ENCODE data around the gene APLP2.
A peak's percentile ranks its signal among the peaks of the same experiment; 100 is the strongest.
"Not testable (repeated sequence)": the region's sequence is repeated elsewhere in the genome, so short reads cannot be mapped to it uniquely, and the experiment has no call there.

APLP2 gene

DNA sequence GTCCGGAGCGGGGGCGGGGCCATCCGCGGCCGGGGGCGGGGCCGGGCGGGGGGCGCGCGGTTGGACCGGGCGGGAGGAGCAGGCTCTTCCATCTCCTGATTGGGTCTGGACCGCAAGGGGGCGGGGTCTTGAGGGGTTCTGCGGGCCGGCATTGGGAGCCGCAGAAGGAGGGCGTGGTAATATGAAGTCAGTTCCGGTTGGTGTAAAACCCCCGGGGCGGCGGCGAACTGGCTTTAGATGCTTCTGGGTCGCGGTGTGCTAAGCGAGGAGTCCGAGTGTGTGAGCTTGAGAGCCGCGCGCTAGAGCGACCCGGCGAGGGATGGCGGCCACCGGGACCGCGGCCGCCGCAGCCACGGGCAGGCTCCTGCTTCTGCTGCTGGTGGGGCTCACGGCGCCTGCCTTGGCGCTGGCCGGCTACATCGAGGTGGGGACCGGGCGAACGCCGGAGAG is at the start of gene APLP2:
Gene APLP2, plus strand, starts transcription at position 236 of the 450 bp plus-strand sequence. Its CDS starts 84 bp downstream, at position 320.
- DNase-seq (ENCODE audit: low read depth in 1 of 2, low spot score in 1 of 2): peak; percentile 87 to 97

DNA sequence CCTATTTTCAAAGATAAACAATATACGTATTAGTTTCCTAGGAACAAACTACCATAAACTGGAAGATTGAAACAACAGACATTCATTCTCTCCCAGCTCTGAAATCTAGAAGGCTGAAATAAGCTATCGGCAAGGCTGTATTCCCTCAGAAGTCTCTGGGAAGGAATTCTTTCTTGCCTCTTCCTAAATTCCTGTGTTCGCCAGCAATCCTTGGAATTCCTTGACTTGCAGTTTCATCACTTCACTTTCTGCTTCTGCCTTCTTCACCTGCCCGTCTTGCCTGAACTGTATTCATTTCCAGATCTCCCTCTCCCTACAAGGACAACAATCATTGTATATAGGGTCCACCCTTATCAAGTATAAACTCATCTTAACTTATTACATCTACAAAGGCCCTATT is 49.4 kb upstream of the APLP2 start:
- no peak for DNase-seq (ENCODE audit: low read depth in 1 of 2, low spot score in 1 of 2)

DNA sequence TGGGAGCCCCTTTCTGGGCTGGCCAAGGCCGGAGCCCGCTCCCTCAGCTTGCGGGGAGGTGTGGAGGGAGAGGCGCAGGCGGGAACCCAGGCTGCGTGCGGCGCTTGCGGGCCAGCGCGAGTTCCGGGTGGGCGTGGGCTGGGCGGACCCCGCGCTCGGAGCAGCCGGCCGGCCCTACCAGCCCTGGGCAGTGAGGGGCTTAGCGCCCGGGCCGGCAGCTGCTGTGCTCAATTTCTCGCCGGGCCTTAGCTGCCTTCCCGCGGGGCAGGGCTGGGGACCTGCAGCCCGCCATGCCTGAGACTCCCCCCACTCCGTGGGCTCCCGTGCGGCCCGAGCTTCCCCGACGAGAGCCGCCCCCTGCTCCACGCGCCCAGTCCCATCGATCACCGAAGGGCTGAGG is 48.1 kb upstream of the APLP2 start:
- not testable (repeated sequence) for DNase-seq (ENCODE audit: low read depth in 1 of 2, low spot score in 1 of 2)

DNA sequence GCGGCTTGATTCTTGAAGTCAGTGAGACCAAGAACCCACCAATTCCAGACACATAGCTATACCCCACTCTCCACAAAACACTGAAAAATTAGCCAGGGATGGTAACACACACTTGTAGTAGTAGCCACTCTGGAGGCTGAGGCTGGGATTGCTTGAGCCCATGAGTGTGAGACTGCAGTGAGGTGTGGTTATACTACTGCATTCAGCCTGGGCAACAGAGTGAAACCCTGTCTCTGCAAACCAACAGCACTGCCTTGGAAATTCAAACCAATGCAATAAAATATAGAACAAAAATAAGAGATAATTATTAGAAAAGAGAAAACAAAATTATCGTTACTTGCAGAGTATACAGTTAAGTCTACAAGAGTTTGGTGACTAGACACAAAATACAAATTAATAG is 46.9 kb upstream of the APLP2 start:
- no peak for DNase-seq (ENCODE audit: low read depth in 1 of 2, low spot score in 1 of 2)

DNA sequence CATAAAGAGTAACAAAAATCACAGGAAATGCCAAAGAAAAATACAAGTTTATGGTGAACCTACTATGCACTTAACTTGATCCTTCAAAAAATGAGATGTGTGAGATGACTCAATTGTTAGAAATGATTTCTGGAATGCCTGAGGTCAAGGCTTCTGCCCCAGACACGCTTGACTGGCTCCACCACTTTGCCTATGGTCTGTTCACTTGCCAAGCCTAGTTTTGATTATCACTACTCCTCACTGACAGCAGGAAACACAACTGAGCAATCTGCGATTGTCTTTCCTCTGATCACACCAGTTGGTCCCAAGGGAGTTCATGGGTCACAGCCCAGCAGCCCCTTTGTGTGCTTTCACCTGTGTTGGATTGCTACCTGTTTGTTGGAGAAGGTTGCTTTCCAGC is 46.5 kb upstream of the APLP2 start:
- no peak for DNase-seq (ENCODE audit: low read depth in 1 of 2, low spot score in 1 of 2)

DNA sequence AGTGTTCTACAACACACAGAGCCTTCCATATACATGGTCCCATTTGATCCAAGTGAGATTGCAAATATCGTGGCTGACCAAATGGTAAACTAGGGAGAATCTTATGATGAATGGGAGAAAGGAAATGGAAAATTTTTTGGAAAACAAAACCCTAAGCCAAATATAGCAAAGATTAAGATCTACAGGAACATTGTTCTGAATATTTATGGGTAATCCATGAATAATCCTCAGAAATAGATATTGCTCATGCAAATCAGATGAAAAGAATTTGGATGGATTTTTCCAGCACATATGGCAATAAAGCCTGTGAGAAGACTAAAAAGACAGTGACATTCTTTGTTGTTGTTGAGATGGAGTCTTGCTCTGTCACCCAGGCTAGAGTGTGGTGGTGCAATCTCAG is 45.3 kb upstream of the APLP2 start:
- no peak for DNase-seq (ENCODE audit: low read depth in 1 of 2, low spot score in 1 of 2)

DNA sequence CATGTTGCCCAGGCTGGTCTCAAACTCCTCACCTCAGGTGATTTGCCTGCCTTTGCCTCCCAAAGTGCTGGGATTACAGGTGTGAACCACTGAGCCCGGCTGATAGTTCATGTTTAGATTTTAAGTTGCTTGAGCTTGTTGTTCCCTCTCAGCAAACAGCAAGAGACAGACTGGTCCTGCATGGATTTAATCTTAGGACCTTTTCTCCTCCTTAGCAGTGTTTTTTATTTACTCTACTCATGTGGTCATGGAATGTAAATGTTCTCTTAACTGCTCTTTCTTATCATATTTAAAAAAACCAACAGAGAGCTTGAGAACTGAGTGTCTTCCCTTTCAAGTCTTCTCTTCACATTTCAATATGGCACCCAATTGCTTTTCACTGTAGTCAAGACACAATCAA is 44.3 kb upstream of the APLP2 start:
- DNase-seq (ENCODE audit: low read depth in 1 of 2, low spot score in 1 of 2): no peak

DNA sequence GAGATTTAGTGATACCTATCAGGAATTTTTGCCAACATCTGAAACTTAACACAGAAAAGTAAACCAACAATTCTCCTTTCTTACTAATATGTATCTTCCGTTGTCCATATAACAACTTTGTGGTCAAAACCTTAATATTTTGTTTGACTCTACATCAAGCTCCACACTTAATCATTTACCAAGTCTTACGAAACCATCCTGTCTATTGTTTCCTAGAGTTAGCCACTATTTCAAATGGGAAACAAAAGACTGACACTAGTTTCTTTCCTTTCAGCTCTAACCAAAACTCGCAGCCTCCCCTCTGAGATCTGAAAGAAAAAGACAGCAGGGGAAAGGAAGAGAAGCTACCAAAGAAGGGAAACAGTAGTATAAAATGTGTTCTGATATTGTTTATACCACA is 40.6 kb upstream of the APLP2 start:
- no peak for DNase-seq (ENCODE audit: low read depth in 1 of 2, low spot score in 1 of 2)

DNA sequence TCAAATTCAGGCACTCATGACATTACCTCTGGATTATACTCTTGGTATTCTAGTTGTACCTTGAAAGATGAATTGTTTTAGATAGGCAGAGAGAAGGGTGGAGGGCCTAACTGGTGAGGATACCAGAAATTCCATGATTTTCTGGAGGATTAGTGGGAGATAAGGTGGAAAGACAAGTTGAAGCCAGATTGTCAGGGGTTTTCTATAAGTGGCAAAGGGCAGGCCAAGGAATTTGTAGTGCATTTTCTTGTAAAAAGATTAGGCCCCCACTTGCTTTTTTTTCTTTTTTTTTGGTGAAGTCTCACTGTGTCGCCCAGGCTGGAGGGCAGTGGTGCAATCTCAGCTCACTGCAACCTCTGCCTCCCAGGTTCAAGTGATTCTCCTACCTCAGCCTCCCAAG is 38.6 kb upstream of the APLP2 start:
- no peak for DNase-seq (ENCODE audit: low read depth in 1 of 2, low spot score in 1 of 2)

DNA sequence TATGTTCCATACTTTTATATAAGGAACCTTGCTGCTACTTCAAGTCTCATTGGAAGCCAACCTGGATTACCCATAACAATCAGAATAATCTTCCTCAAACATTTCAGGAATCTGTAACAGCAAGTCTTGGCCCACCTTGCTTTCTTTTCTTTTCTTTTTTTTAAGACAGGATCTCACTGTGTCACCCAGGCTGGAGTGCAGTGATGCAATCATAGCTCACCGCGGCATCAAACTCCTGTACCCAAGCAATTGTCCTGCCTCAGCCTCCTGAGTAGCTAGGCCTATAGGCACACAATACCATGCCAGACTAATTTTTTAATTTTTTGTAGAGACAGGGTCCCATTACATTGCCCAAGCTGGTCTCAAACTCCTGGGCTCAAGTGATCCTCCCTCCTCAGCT is 37.7 kb upstream of the APLP2 start:
- no peak for DNase-seq (ENCODE audit: low read depth in 1 of 2, low spot score in 1 of 2)

DNA sequence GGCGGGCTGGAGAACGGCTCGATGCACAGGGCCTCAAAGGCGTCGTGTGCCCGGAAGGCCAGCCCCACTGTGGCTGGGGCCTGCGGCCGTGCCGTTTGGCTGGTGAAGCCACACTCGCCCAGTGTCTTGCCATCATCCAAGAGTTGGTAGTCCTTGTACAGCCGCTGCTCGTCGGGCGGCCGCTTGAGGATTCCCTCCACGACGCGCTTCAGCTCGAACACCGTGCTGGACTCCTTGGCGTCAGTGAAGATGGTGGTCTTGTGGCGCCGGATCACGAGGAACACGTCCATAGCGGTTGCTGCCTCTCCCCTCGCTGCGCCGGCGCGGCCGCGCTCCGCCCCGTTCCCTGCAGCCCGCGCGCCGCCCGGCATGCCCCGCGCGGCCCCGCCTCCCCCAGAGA is 36.8 kb upstream of the APLP2 start:
- no peak for DNase-seq (ENCODE audit: low read depth in 1 of 2, low spot score in 1 of 2)

DNA sequence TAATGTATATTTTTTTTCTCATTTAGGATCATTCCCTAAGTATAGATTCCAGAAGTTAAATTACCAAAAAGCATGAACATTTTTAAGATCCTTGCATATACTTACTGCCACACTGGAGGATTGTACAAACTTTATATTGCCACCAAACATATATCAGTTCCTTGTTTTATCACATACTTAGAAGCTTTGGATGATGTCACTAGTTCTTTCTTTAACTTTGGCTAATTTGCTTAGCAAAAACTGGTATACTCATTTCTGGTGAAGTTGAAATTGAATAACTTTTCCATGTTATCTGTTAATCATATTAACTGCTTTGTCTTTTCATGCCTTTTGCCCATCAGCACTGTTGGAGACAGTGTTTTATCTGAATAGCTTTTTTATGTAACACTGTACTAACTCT is 35.5 kb upstream of the APLP2 start:
- no peak for DNase-seq (ENCODE audit: low read depth in 1 of 2, low spot score in 1 of 2)

DNA sequence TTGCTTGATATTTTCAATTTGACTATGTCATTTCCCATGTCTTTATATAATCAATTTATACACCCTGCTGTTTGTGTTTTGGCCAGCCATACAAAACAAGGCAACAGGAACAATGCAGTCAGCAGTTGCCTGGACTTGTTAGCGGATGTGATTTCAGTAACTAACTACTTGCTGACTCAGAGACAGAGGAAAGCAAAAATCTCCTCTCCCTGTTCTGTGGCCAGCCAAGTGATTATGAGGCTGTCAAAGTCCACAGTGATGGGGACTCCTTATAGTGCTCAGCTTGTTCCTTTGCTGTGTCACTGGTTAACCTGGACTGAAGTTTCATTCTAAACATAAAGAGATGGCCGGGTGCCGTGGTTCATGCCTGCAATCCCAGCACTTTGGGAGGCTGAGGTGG is 32.6 kb upstream of the APLP2 start:
- DNase-seq (ENCODE audit: low read depth in 1 of 2, low spot score in 1 of 2): no peak

DNA sequence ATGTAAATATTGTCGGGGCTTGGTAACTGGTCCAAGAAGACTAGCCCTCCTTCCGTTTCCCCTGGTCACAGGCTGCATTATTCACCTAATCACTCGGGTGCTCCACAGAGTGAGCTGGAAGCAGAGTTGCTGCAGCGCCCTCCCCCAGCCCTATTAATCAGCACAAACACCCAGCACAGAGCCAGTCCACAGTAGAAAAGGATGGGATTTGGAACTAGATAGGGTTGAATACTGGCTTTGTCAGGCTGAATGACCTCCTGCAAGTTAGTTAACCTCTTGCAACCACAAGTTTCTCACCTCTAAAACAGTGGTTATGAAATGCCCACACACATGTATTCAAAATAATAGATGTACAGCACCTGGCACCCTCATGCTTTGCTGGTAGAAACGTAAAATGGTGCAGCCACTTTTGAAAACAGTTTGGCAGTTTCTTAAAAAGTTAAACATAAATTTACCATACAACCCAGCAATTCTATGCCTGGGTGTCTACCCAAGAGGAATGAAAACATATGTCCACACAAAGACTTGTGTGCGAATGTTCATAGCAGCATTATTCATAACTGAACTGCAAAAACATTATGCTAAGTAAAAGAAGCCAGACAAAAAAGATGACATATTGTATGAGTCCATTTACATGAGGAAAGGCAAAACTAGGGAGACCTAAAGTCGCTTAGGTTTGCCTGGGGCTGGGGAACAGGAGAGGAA is 31.7 kb upstream of the APLP2 start:
- DNase-seq (ENCODE audit: low read depth in 1 of 2, low spot score in 1 of 2): no peak

DNA sequence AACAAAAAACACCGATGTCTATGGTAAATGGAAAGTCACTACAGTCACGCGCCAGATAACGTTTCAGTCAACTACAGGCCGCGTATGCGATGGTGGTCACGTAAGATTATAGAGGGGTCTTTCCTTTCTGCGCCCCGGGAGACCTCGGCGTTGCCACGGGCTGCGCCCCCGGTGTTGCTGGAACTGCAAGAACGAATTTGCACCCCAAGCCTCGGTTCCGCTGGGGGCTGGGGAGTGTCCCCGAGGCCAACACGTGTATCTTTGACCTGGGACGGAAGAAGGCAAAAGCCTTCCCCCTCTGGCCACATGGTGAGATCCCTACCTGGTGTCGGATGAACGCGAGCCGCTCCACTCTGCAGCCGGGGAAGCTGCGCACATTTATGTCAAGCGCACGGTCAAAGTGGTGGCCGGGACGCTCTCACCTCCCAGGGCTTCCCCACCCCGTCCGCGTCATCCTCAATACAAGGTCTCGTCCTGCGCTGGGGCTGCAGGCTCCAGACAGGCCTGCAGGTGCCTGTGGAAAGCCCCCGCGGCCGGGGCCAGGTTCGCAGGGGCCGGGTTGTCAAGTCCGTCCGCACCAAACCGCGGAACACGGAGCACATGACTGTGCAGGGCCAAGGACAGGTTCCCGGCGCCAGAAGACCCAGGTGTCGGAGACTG is 29.3 kb upstream of the APLP2 start:
- no peak for DNase-seq (ENCODE audit: low read depth in 1 of 2, low spot score in 1 of 2)

DNA sequence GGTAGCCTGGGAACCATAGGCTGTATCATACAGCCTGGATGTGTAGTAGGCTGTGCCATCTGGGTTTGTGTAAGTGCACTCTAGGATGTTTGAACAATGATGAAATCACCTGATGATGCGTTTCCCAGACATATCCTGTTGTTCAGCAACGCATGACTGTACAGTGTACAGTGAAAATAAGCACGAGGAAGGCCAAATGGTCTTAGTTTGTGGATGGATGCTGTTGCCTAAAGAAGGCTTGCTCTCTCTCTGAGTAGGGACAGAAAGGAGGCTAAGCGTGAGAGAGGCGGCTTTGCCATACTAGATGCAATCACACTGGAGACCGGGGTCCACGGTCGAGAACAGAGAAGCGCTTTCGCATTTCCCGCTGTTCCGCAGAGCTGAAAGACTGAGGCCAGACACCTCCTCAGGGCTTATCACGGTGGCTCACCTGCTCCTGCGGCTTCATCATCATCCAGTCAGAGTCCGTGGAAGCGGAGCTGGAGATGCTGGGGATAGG is 27.6 kb upstream of the APLP2 start:
- DNase-seq (ENCODE audit: low read depth in 1 of 2, low spot score in 1 of 2): no peak

DNA sequence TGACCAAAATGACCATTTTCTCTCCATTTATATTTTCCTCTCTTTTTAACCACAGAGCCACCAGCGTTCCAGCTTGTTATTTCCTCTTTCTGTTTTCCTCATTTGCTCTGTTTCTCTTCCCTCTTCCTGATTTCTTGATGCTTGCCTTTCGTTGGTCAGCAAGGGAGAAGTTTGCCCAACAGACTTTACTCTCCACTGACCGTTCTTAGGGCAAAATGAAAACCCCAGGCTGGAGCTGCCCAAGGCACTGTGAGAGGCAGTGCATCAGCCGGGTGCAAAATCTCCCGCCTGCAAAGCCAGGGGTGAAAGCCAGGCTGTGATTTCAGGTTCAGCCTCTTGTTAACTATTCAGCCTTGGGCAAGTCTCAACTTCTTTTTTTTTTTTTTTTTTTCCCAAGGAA is 26.1 kb upstream of the APLP2 start:
- no peak for DNase-seq (ENCODE audit: low read depth in 1 of 2, low spot score in 1 of 2)

DNA sequence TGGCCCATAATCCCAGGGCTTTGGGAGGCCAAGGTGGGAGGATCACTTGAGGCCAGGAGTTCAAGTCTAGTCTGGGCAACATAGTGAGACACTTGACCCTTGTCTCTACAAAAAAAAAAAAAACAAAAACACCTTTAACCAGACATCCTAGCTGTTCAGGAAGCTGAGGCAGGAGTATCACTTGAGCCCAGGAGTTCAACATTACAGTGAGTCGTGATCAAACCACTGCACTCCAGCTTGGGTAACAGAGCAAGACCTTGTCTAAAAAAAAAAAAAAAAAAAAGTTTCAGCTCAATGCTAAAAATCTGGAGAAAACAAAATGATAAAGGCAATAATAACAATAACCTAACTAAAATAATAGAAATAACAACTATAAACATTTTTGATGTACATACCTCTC is 22.6 kb upstream of the APLP2 start:
- DNase-seq (ENCODE audit: low read depth in 1 of 2, low spot score in 1 of 2): no peak

DNA sequence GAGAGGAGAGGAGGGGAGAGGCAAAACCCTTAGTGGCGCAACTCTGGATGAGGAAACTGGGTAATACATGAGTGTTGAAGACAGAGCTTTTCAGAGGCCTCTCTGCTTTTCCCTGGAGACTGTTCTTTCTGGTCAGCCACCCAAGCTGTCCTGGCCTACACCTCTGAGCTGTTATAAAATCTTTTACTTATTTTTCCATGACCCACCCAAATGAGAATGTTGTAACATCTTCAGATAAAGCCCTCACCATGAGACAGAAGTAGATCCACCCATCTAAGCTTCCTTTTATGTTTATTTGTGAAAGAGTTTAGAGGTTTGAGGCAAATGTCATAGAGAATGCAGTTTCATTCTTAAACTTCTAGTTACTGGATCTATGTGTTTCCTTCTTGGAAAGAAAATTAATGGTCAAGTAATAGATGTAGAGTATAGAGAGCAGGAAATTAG is 20.3 kb upstream of the APLP2 start:
- DNase-seq (ENCODE audit: low read depth in 1 of 2, low spot score in 1 of 2): no peak

DNA sequence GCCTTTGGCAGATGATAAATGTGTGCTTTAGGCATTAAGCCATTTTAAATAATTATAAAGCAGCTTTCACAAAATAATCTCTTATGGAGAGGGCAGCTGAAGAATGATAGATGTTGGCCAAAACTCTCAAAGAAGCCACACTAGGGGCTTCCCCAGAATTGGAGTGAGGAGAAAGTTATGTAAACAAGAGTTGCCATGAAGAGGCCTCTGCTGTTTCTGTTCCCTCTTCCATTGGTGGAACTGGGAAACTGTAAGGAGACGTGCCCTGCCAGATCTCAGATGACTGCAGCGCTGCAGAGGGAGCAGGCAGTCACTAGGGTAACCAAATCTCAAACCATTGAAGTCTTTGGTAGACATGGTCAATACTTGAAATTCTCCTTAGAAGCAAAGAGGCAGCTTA is 19.4 kb upstream of the APLP2 start:
- no peak for DNase-seq (ENCODE audit: low read depth in 1 of 2, low spot score in 1 of 2)

DNA sequence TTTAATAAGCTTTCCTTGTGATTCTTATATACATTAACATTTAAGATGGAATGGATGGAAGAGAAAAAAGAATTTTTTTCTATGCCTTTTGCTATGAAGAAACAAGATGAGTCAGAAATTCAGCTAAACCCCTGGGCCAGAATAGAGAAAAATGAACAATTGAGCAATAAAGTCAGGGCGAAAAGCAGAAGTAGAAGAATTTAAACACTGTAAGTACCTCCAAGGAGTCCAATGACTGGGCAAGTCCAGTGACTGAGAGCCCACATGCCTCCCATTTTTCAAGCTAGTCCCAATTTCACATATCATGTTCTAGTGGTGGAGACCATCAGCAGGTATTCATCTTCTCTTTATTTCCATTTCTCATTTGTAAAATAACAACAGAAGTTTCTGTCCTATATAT is 18.6 kb upstream of the APLP2 start:
- no peak for DNase-seq (ENCODE audit: low read depth in 1 of 2, low spot score in 1 of 2)

DNA sequence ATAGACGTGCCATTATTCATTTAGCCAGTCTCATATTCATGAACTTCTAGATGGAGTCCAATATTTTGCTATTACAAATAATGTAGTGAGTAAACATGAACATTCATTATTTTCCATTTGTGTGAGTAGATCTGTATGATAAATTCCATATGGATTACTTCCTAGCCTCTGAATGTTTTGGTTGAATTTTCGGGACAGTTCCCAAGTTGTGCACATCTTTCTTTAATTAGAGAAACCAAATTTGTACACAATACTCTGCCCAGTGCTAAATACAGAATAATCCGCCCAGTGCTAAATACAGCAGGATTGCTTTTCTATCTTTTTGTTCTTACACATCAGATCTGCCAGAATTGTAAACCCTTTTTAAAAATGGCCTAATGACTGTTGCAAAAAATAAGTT is 17.1 kb upstream of the APLP2 start:
- no peak for DNase-seq (ENCODE audit: low read depth in 1 of 2, low spot score in 1 of 2)

DNA sequence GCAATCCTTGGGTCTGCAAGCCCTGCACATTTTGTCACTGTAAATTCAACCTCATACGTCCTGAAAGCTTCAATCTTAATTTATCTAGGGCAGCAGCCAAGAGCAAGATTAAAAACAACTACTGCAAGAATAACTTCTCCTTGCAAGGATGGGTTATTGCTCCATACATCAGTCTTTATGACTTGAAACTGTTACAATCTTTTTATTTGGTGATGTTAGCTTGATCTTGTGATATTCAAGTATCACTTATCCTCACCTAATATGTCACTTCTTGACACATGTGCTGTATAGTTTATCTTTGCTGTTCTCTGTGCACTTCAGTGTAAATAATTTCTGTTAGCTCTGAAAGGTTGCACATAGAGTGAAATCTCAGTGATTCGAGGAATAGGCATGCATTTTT is 14.7 kb upstream of the APLP2 start:
- no peak for DNase-seq (ENCODE audit: low read depth in 1 of 2, low spot score in 1 of 2)
